HG03520 (cell line): ENCODE measurements around the gene IFITM1.
"Not testable (repeated sequence)": the region's sequence is repeated elsewhere in the genome, so short reads cannot be mapped to it uniquely, and the experiment has no call there.

Experiments used
- ATAC-seq: cut with Tn5 transposase; IDR thresholded peaks from one replicate; pipeline ENCODE4 v1.9.1; 2021; ENCODE audit warnings: mild to moderate bottlenecking, moderate library complexity; ENCODE audit not compliant: unreplicated experiment

Gene IFITM1

DNA sequence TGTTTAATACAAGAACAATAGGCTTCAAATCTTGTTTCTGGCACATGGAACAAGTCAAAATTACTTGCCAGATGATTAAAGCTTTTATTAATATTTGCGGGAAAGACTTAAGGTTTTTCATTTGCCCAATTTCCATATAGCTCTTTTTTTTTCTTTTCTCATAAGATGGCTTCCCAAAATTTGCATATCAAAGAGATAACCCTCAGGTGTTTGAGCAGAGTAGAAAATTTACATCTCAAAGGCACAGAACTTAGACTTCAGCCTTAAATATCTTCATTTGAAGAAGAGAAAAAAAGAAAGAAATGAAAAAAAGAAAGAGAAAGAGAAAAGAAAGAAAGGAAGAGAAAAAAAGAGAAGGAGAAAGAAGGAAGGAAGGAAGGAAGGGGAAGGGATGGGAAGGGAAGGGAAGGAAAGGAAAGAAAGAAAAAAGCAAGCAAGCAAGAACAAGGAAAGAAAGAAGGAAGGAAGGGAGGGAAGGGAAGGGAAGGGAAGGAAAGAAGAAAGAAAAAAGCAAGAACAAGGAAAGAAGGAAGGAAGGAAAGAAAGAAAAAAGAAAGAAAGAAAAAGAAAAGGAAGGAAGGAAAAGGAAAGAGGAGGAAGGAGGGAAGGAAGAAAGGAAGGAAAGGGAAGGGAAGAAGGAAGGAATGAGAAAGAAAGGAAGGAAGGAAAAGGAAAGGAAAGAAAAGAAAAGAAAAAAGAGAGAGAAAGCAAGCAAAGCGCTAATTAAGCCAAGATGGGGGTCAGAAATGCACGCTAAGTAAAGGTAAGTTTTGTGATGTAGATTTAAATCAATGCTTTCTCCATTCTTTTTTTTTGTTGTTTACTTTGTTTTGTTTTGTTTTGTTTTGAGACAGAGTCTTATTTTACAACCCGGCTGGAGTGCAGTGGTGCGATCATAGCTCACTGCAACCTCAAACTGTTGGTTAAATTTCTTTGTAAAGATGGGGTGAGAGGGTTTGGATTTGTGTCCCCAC lies 27.0 kb downstream of the IFITM1 start:
- ATAC-seq = no peak

DNA sequence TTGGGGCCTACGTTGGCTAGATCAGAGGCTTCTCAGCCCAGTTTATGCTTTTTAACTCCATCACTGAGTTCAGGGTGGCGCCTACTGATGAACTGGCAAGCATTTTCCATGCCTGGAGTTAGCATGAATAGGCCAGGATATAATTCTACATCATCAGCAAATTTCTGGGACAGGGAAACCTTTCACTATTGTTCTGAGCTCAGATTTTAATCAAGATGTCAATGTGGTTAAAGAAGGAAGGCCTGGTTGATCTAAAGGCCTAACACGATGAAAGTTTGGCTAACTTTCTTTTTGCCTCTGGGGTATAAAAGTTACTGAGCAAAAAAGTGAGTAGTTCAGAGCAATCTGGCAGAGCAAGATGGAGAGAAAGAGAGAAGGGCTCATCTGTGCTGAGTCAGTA lies 28.5 kb downstream of the IFITM1 start:
- no peak for ATAC-seq

DNA sequence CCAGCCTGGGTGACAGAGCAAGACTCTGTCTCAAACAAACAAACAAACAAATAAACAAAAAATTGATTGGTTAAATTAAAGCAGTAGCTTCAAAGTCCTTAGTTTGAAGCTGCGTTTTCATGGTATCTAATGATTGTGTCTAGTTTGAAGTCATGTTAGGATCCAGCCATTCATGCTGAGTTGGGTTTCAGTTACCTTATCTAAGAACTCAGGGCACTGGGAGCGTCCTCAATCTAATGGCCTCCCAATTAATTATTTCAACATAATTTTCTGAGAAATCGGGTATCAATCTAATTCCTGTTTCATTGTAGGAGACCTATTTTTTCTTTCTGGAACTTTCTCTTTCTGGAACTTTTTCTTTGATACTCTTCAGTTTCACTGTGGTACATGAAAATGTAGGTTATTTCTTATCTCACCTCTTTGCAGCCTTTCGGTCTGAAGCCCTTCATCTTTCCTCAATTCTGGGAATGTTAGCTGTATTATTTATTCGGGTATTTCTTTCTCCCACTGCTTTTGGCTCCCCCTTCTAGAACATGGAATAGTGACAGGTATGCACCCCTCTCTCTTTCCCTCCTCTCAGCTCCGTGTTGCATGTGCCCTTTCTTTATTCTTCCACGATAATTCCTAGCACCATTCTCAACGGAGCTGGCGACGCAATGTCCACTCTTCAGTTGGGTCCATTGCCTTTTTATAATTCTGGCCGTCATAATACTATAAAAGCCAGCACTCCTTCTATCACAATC lies 31.2 kb downstream of the IFITM1 start:
- no peak for ATAC-seq

DNA sequence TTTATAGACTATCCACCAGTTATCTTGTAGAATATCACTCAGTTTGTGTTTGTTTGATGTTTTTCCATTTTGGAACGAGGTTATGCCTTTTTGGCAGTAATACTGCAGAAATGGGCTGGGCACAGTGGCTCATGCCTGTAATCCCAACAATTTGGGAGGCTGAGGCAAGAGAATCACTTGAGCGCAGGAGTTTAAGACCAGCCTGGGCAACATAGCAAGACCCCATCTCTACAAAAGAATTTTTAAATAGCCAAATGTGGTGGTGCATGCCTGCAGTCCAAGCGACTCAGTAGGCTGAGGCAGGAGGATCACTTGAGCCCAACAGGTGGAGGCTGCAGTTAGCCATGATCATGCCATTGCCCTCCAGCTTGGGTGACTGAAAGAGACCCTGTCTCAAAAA lies 32.7 kb downstream of the IFITM1 start:
- no peak for ATAC-seq

DNA sequence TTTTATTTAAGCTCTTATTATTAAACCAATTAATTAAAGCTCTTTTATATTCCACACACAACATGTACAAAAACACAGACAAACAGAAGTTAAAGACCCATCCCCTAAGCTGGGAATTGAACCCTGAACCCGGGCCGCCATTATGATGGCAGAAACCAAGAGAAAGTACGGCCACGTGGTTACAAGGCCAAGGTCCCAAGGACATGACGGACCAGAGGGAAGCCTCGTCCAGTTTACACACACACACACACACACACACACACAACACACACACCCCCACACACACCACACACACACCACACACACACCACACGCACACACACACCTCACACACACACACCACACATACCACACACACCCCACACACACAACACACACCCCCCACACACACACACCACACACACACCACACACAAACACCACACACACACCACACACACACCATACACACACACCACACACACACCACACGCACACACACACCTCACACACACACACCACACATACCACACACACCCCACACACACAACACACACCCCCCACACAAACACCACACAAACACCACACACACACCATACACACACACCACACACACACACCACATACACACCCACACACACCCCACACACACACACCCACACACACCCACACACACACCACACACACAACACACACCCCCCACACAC lies 35.6 kb downstream of the IFITM1 start:
- not testable (repeated sequence) for ATAC-seq

DNA sequence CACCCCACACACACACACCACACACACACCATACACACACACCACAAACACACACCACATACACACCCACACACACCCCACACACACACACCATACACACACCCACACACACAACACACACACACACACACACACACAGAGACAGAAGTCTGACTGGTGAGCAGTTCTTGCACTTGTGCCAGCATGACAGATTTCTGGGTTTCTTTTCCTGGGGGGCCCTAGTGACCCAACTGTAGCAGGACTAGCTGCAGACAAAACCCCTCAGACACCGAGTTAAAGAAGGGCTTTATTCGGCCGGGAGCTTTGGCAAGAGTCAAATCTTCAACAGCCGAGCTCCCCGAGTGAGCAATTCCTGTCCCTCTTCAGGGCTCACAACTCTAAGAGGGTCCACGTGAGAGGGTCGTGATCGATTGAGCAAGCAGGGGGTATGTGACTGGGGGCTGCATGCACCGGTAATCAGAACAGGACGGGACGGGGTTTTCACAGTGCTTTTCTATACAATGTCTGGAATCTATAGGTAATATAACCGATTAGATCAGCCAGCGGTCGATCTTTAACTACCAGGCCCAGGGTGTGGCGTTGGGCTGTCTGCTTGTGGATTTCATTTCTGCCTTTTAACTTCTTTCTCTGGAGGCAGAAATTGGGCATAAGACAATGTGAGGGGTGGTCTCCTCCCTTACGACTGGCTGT lies 36.3 kb downstream of the IFITM1 start:
- not testable (repeated sequence) for ATAC-seq

DNA sequence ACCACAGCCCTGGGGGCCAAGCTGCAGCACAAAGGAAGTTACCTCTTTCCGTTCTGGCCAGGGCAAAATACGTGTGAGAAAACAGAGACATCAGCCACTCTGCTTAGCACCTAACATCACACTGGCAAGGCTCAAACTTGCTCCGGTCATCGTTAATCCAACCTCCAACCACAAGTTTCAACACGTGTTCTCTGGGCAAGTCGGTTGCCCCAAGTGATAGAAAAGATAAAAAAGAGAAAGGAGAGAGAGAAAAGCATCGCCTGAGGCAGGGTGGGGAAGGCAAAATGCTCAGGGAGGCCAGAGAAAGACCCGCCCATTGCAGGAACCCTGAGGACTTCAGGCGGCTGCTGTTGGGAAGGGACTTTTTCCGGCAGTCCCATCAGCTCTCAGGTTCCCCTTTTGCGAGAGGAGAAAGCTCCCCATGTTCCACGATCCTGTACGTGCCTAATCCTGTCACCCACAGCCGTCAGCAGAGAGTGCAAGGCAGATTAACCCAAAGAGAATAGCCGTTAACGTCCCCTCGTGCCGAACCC lies 36.9 kb downstream of the IFITM1 start:
- ATAC-seq = no peak

DNA sequence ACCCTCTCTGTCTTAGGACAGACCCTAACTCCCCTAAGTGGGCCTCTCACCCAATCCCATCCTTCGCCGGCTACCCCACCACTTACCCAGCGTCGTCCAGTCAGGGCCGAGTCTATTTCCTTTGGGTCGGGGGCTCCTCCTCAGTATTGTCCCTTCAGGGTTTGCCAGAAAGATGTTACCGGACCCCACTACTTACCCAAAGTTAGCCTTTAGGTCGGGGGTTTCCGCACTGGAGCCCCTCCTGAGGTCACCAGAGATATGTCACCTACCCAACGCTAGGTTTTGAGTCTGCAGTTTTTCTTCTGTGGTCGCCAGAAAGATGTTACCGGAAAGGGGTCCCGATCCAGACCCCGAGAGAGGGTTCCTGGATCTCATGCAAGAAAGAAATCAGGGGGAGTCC lies 37.6 kb downstream of the IFITM1 start:
- no peak for ATAC-seq

DNA sequence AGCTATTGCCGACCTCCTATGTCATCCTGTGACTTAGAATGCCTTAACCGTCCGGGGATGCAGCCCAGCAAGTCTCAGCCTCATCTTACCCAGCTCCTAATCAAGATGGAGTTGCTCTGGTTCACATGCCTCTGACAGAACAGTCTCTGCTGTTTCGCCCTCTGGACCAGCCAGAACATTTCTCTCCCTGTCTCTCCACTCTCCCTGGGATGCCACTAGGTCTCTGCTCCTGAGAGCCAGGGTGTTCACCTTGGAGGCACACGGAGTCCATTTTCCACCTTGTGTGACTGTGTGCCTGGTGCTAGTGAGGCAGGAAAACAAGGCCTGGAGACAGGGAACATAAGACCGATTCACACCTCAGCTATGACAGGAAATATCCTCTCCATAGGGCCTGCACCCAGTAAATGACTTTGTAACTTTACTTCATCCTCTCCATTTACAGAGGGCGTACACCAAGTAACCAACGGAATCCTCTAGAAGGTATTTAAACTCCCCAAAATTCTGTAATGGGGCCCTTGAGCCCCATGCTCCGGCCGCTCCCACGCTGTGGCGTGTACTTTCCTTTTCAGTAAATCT lies 38.7 kb downstream of the IFITM1 start:
- no peak for ATAC-seq

DNA sequence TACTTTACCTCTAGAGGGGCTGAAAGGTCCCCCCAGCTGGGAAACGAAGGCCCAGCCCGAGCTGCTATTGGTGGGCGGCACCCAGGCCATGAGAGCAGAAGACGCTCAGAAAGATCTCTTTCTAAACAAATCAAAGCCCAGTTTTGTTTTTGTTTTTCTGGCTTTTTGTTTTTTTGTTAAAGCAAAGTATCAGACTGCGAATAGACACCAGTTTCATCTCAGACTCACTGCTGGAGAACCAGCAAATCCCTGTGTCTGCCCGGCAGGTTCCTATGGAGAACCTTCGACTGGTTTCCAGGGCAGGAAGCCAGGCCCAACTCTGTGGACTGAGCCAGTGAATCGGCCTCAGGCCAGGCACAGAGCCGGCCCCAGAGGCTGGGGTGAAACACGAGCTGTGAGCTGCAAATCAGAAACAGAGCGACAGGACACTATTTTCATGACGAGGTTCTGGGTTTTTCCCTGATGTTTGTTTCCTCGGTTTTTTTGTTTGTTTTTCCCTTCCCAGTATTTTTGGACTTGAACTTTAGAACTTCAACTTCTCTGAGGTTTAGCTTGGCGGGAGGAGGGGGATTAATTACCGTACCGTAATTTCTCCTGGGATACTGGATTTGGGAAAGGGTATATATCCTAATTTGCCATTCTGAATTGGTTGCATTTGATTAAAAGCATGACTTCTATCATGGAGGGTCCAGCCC lies 39.5 kb downstream of the IFITM1 start:
- ATAC-seq = no peak

DNA sequence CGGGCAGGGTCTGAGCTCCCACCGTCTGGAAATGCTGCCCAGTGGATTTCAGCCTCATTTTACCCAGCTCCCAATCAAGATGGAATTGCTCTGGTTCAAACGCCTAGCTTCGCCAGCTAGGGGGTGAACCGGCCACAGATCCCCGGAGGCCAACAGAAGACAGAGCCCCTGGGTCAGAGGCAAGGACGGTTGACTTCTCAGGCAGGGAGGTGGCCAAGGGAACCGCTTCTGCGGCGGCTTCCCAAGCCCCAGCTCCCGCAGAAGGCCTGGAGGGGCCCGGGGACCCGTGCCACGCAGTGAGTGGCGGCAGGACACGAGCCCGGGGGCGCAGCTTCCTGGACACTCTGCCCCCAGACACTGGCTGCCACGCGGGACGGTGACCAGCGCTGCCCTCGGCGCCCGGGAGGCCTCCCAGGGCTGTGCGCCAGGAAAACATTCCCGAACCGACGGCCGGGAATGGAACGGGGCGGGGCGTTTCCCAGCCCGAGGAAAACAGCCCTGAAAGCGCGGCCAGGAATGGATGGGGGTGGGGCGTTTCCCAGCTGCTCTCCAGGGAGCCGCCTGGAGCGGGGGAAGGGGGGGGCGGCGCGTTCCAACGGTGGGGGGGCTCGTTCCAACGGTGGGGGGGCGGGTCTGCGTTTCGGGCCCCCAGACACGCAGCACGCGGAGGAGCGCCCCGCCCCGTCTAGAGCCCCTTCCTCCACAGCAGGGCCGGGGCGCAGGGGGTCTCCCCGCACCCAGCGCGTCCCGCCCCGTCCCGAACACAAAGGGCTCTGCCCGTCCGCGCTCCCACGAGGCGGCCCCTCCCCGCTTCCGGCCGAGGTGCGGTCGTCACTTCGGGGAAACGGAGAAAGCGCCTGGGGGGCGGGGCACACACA lies 42.0 kb downstream of the IFITM1 start:
- ATAC-seq = no peak

DNA sequence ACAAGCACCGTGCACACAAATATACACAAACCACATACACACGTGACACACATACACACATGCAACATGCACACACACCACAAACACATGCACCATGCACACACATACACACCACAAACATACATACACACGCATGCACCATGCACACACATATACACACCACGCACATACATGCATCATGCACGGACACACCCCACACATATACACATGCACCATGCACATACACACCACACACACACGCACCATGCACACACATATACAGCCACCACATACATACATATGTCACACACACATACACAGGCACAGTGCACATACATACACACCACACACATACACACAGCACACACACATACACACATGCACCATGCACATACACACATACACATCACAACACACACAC lies 42.8 kb downstream of the IFITM1 start:
- no peak for ATAC-seq

DNA sequence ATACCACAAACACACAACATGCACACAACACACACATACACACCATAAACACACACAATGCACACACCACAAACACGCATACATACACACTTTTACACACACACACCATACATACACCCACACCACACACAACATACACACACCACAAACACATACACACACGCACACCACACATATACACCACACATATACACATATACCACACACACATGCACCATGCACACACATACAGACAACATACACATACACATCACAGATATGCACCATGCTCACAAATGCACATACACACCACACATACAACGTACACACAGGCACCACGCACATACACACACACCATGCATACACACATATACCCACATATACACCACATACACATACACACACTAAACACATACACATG lies 43.7 kb downstream of the IFITM1 start:
- no peak for ATAC-seq

DNA sequence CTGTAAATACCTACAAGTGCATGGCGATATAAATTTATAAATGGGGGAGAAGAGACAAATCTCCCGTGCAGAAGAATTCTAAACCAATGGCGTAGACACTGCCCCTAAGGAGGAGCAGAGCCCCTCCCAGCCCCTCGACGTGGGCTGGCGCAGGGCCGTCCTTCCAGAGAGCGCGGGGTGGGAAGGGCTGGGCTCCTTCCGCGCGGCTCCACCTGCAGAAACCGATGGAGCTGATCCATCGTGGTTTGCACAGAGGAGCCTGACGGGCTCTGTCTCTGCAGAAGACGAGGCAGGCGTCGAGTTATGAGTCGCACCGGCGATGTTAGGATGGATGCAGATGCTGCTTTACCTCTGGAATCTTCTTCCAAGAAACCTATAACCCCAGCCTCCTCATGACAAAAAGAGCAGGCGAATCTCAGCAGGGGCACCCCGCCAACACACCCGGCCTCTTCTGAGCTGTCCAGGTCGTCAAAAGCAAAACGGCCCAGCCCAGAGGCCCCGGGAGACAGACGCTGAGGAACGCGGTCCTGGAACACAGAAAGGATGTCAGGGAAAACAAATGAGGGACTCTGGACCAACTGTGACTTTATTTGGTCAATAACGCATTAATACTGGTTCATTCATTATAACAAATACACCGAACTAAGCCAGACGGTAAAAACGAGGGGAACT lies 44.4 kb downstream of the IFITM1 start:
- ATAC-seq = no peak

DNA sequence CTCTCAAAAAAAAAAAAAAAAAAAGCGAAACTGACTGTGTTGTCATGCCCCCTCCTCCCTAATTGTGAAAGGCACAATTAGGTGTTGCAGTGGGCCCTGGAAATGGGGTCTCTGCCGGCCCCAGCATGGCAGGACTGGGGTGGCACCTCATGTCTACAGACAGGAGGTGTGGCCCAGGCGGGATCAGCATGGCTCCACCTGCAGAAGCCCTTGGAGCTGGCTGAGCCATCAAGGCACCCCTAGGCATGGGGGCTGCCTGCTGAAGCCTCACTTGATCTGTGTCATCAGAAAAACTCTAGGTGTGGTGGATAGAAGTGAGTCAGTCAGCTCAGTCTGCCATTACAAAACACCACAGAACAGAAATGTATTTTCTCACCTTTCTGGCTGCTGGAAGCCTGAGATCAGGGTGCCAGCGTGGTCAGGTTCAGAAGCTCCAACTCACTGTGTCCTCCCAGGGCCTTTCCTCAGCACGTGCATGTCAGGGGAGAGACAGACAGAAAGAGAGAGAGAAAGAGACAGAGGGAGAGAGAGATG lies 45.4 kb downstream of the IFITM1 start:
- ATAC-seq = no peak

DNA sequence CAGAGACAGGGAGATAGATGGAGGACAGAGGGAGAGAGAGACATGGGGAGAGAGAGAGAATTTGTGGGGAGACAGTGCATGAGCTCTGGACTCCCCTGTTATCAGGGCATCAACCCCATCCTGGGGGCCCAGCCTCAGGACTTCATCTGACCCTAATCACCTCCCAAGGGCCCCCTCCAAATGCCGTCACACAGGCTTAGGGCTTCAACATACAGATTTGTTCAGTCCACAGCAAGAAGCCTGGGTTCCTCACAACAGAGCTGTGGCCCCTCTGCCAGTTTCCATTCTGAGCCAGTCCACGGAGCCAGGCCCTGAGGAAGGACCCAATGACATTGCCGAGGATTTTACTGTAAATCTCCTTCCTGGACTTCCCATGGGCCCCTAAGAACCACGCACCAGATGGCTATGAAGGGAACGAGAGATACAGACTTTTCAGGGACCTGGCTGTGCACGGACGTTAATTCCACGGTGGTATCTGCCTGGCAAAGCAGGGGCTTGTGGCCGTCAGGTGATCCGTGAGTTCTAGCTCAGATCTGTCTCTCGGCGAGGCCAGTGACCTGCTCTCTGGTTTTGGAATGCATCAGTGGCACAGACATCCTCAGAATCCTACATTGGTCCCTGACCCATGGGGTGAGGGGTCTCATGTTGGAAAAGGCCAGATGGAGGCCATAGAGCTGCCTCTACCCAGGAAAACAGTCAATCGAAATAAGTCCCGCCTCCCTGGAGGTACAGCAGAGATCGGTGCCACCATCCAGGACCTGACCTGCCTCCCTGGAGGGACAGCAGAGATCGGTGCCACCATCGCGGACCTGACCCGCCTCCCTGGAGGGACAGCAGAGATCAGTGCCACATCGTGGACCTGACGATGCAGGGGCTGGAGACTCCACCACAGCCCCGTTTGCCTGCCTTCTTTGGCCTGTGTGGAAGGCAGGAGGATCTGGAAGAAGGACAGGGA lies 46.8 kb downstream of the IFITM1 start:
- no peak for ATAC-seq
